OCI-LY3 (cell line): ENCODE measurements around the gene NOP16.

ENCODE experiments used
- CTCF ChIP-seq: fragments of 200-600, 300-600 bp; sonication (generic); IDR thresholded peaks from 2 replicates; pipeline ENCODE4 v1.5.1; 2014; ENCODE audit warnings: antibody characterized with exemption, low read length, low read depth
- EZH2phosphoT487 ChIP-seq: fragments of 200-600 bp; shearing (Covaris generic); IDR thresholded peaks from 2 replicates; pipeline ENCODE4 v1.6.1; 2018; ENCODE audit warnings: antibody characterized with exemption, mixed run types, low read depth

GRCh38 chr5:176418251-176418650 lies 29.9 kb upstream of the NOP16 start:
- TF ChIP-seq CTCF: no peak
- TF ChIP-seq EZH2phosphoT487: no peak
